ENCODE data around the gene TNS1.
A peak's percentile ranks its signal among the peaks of the same experiment; 100 is the strongest.
"Not testable (repeated sequence)": the region's sequence is repeated elsewhere in the genome, so short reads cannot be mapped to it uniquely, and the experiment has no call there.

Gene TNS1

GRCh38 chr2:218002845-218003180 is at the start of gene TNS1:
Gene TNS1 (minus strand): TSS chr2:218002995. CDS start chr2:218002872, 123 bp downstream.
- Histone ChIP-seq H3K9me3 (ENCODE audit: control insufficient read depth in 5 of 5, low read length in 5 of 5) (no peaks in the 10 kb centered on the region), H3K4me1 (ENCODE audit: control insufficient read depth in 5 of 5, insufficient read depth in 5 of 5, low read length in 5 of 5) (peaks cover 16 to 94% (median 77%) of the 10 kb centered on the region in 5 donors), H3K27me3 (ENCODE audit: control insufficient read depth in 5 of 5, insufficient read depth in 4 of 5, low read length in 5 of 5) (peaks cover 0 to 2% (median 0%) of the 10 kb centered on the region in 5 donors), H3K36me3 (ENCODE audit: control insufficient read depth in 5 of 5, insufficient read depth in 5 of 5, low read length in 5 of 5) (peaks cover 0 to 2% (median 0%) of the 10 kb centered on the region in 5 donors), H3K9ac (ENCODE audit: low read length in 5 of 5) (peak within 1 kb of the TSS in 4 of 5 donors; percentile 17 to 75 (median 63)), H3K27ac (ENCODE audit: low read depth, low read length) (peak within 1 kb of the TSS; percentile 81), H3K4me3 (ENCODE audit: low read depth in 1 of 5, low read length in 5 of 5) (peak within 1 kb of the TSS; percentile 57 to 82 (median 64))

- peaks cover 0 to 7% (median 5%) of the 10 kb centered on the region in 5 donors for H3K9me3 ChIP-seq (ENCODE audit: control insufficient read depth in 5 of 5, low read length in 5 of 5)
- H3K4me3 ChIP-seq (ENCODE audit: low read depth in 1 of 5, low read length in 5 of 5), result no peak overlapping the region
- no peaks in the 10 kb centered on the region for H3K36me3 ChIP-seq (ENCODE audit: control insufficient read depth in 5 of 5, insufficient read depth in 5 of 5, low read length in 5 of 5)
- no peak overlapping the region for H3K27ac ChIP-seq (ENCODE audit: low read depth, low read length)
- no peak overlapping the region for H3K9ac ChIP-seq (ENCODE audit: low read length in 5 of 5)
- peaks cover 0 to 9% (median 0%) of the 10 kb centered on the region in 5 donors for H3K4me1 ChIP-seq (ENCODE audit: control insufficient read depth in 5 of 5, insufficient read depth in 5 of 5, low read length in 5 of 5)
- H3K27me3 ChIP-seq (ENCODE audit: control insufficient read depth in 5 of 5, insufficient read depth in 4 of 5, low read length in 5 of 5), result no peaks in the 10 kb centered on the region
Measured at GRCh38 chr2:218051903-218052302, 49.1 kb upstream of the TNS1 start.

- Histone ChIP-seq H3K9ac (ENCODE audit: low read length in 5 of 5) (no peak overlapping the region), H3K27me3 (ENCODE audit: control insufficient read depth in 5 of 5, insufficient read depth in 4 of 5, low read length in 5 of 5) (no peaks in the 10 kb centered on the region), H3K9me3 (ENCODE audit: control insufficient read depth in 5 of 5, low read length in 5 of 5) (peaks cover 0 to 7% (median 5%) of the 10 kb centered on the region in 5 donors), H3K4me3 (ENCODE audit: low read depth in 1 of 5, low read length in 5 of 5) (no peak overlapping the region), H3K27ac (ENCODE audit: low read depth, low read length) (no peak overlapping the region), H3K4me1 (ENCODE audit: control insufficient read depth in 5 of 5, insufficient read depth in 5 of 5, low read length in 5 of 5) (peaks cover 0 to 2% (median 0%) of the 10 kb centered on the region in 5 donors), H3K36me3 (ENCODE audit: control insufficient read depth in 5 of 5, insufficient read depth in 5 of 5, low read length in 5 of 5) (no peaks in the 10 kb centered on the region)
Measured at GRCh38 chr2:218047536-218048225, 44.9 kb upstream of the TNS1 start.

- Histone ChIP-seq H3K4me3 (ENCODE audit: low read depth in 1 of 5, low read length in 5 of 5) (no peak overlapping the region), H3K36me3 (ENCODE audit: control insufficient read depth in 5 of 5, insufficient read depth in 5 of 5, low read length in 5 of 5) (no peaks in the 10 kb centered on the region), H3K27ac (ENCODE audit: low read depth, low read length) (no peak overlapping the region), H3K27me3 (ENCODE audit: control insufficient read depth in 5 of 5, insufficient read depth in 4 of 5, low read length in 5 of 5) (no peaks in the 10 kb centered on the region), H3K9ac (ENCODE audit: low read length in 5 of 5) (no peak overlapping the region), H3K4me1 (ENCODE audit: control insufficient read depth in 5 of 5, insufficient read depth in 5 of 5, low read length in 5 of 5) (peaks cover 0 to 2% (median 0%) of the 10 kb centered on the region in 5 donors), H3K9me3 (ENCODE audit: control insufficient read depth in 5 of 5, low read length in 5 of 5) (peaks cover 0 to 7% (median 5%) of the 10 kb centered on the region in 5 donors)
Measured at GRCh38 chr2:218046238-218046637, 43.4 kb upstream of the TNS1 start.

- not testable (repeated sequence) for H3K4me3 ChIP-seq (ENCODE audit: low read depth in 1 of 5, low read length in 5 of 5); H3K27me3 ChIP-seq (ENCODE audit: control insufficient read depth in 5 of 5, insufficient read depth in 4 of 5, low read length in 5 of 5); H3K9ac ChIP-seq (ENCODE audit: low read length in 5 of 5); H3K27ac ChIP-seq (ENCODE audit: low read depth, low read length); H3K4me1 ChIP-seq (ENCODE audit: control insufficient read depth in 5 of 5, insufficient read depth in 5 of 5, low read length in 5 of 5); H3K9me3 ChIP-seq (ENCODE audit: control insufficient read depth in 5 of 5, low read length in 5 of 5); H3K36me3 ChIP-seq (ENCODE audit: control insufficient read depth in 5 of 5, insufficient read depth in 5 of 5, low read length in 5 of 5)
Measured at GRCh38 chr2:218044599-218044998, 41.8 kb upstream of the TNS1 start.

- Histone ChIP-seq H3K27me3 (ENCODE audit: control insufficient read depth in 5 of 5, insufficient read depth in 4 of 5, low read length in 5 of 5) (no peaks in the 10 kb centered on the region), H3K4me1 (ENCODE audit: control insufficient read depth in 5 of 5, insufficient read depth in 5 of 5, low read length in 5 of 5) (no peaks in the 10 kb centered on the region), H3K27ac (ENCODE audit: low read depth, low read length) (no peak overlapping the region), H3K9ac (ENCODE audit: low read length in 5 of 5) (no peak overlapping the region), H3K4me3 (ENCODE audit: low read depth in 1 of 5, low read length in 5 of 5) (no peak overlapping the region), H3K36me3 (ENCODE audit: control insufficient read depth in 5 of 5, insufficient read depth in 5 of 5, low read length in 5 of 5) (no peaks in the 10 kb centered on the region), H3K9me3 (ENCODE audit: control insufficient read depth in 5 of 5, low read length in 5 of 5) (no peaks in the 10 kb centered on the region)
Measured at GRCh38 chr2:218043701-218044109, 40.9 kb upstream of the TNS1 start.

GRCh38 chr2:218043100-218043499 is 40.3 kb upstream of the TNS1 start:
- H3K9me3 ChIP-seq (ENCODE audit: control insufficient read depth in 5 of 5, low read length in 5 of 5), result no peaks in the 10 kb centered on the region
- no peaks in the 10 kb centered on the region for H3K27me3 ChIP-seq (ENCODE audit: control insufficient read depth in 5 of 5, insufficient read depth in 4 of 5, low read length in 5 of 5)
- no peaks in the 10 kb centered on the region for H3K36me3 ChIP-seq (ENCODE audit: control insufficient read depth in 5 of 5, insufficient read depth in 5 of 5, low read length in 5 of 5)
- no peak overlapping the region for H3K27ac ChIP-seq (ENCODE audit: low read depth, low read length)
- no peak overlapping the region for H3K4me3 ChIP-seq (ENCODE audit: low read depth in 1 of 5, low read length in 5 of 5)
- no peaks in the 10 kb centered on the region for H3K4me1 ChIP-seq (ENCODE audit: control insufficient read depth in 5 of 5, insufficient read depth in 5 of 5, low read length in 5 of 5)
- no peak overlapping the region for H3K9ac ChIP-seq (ENCODE audit: low read length in 5 of 5)

GRCh38 chr2:218041302-218042168 is 38.7 kb upstream of the TNS1 start:
- no peak overlapping the region for H3K4me3 ChIP-seq (ENCODE audit: low read depth in 1 of 5, low read length in 5 of 5)
- no peaks in the 10 kb centered on the region for H3K36me3 ChIP-seq (ENCODE audit: control insufficient read depth in 5 of 5, insufficient read depth in 5 of 5, low read length in 5 of 5)
- H3K9ac ChIP-seq (ENCODE audit: low read length in 5 of 5), result no peak overlapping the region
- no peaks in the 10 kb centered on the region for H3K9me3 ChIP-seq (ENCODE audit: control insufficient read depth in 5 of 5, low read length in 5 of 5)
- H3K4me1 ChIP-seq (ENCODE audit: control insufficient read depth in 5 of 5, insufficient read depth in 5 of 5, low read length in 5 of 5), result no peaks in the 10 kb centered on the region
- no peaks in the 10 kb centered on the region for H3K27me3 ChIP-seq (ENCODE audit: control insufficient read depth in 5 of 5, insufficient read depth in 4 of 5, low read length in 5 of 5)
- no peak overlapping the region for H3K27ac ChIP-seq (ENCODE audit: low read depth, low read length)

- Histone ChIP-seq H3K9me3 (ENCODE audit: control insufficient read depth in 5 of 5, low read length in 5 of 5) (no peaks in the 10 kb centered on the region), H3K4me3 (ENCODE audit: low read depth in 1 of 5, low read length in 5 of 5) (no peak overlapping the region), H3K9ac (ENCODE audit: low read length in 5 of 5) (no peak overlapping the region), H3K27ac (ENCODE audit: low read depth, low read length) (no peak overlapping the region), H3K27me3 (ENCODE audit: control insufficient read depth in 5 of 5, insufficient read depth in 4 of 5, low read length in 5 of 5) (no peaks in the 10 kb centered on the region), H3K4me1 (ENCODE audit: control insufficient read depth in 5 of 5, insufficient read depth in 5 of 5, low read length in 5 of 5) (no peaks in the 10 kb centered on the region), H3K36me3 (ENCODE audit: control insufficient read depth in 5 of 5, insufficient read depth in 5 of 5, low read length in 5 of 5) (no peaks in the 10 kb centered on the region)
Measured at GRCh38 chr2:218040883-218041282, 38.1 kb upstream of the TNS1 start.

- H3K9me3 ChIP-seq (ENCODE audit: control insufficient read depth in 5 of 5, low read length in 5 of 5), result no peaks in the 10 kb centered on the region
- H3K27me3 ChIP-seq (ENCODE audit: control insufficient read depth in 5 of 5, insufficient read depth in 4 of 5, low read length in 5 of 5), result peaks cover 0 to 4% (median 0%) of the 10 kb centered on the region in 5 donors
- no peak overlapping the region for H3K4me3 ChIP-seq (ENCODE audit: low read depth in 1 of 5, low read length in 5 of 5)
- H3K36me3 ChIP-seq (ENCODE audit: control insufficient read depth in 5 of 5, insufficient read depth in 5 of 5, low read length in 5 of 5), result no peaks in the 10 kb centered on the region
- peaks cover 0 to 12% (median 7%) of the 10 kb centered on the region in 5 donors for H3K4me1 ChIP-seq (ENCODE audit: control insufficient read depth in 5 of 5, insufficient read depth in 5 of 5, low read length in 5 of 5)
- H3K9ac ChIP-seq (ENCODE audit: low read length in 5 of 5), result no peak overlapping the region
- no peak overlapping the region for H3K27ac ChIP-seq (ENCODE audit: low read depth, low read length)
Measured at GRCh38 chr2:218039171-218039570, 36.4 kb upstream of the TNS1 start.

All from subcutaneous abdominal adipose tissue (tissue), 5 donors.